GM12873 (cell line): Measurements from ENCODE around the gene PLOD3.

Experiments used
- CTCF ChIP-seq: IDR thresholded peaks from 2 replicates; pipeline ENCODE4 v1.5.1; 2012; ENCODE audit warnings: low read depth, mild to moderate bottlenecking, moderate library complexity, low read length, control low read depth; ENCODE audit not compliant: insufficient read depth; ENCODE audit errors: missing control alignments

The PLOD3 gene

GRCh38 chr7:101166648-101166908, 50.8 kb downstream of the PLOD3 start:
- no peak for TF ChIP-seq CTCF

- TF ChIP-seq CTCF, result no peak
These were observed 51.3 kb downstream of the PLOD3 start for GRCh38 chr7:101165958-101166647.

- no peak for TF ChIP-seq CTCF
These were observed 52.1 kb downstream of the PLOD3 start, which contains the start of gene VGF for GRCh38 chr7:101165075-101165957. TSS of gene VGF (minus strand) at chr7:101165569. CDS start at chr7:101164843, 726 bp downstream.

GRCh38 chr7:101164071-101164840, 53.1 kb downstream of the PLOD3 start:
- TF ChIP-seq CTCF, result no peak

- no peak for TF ChIP-seq CTCF
These were observed 53.9 kb downstream of the PLOD3 start for GRCh38 chr7:101163279-101164070.

- no peak for TF ChIP-seq CTCF
These were observed 54.7 kb downstream of the PLOD3 start for GRCh38 chr7:101162551-101163278.
